ENCODE data around the gene DPF3.

DNA sequence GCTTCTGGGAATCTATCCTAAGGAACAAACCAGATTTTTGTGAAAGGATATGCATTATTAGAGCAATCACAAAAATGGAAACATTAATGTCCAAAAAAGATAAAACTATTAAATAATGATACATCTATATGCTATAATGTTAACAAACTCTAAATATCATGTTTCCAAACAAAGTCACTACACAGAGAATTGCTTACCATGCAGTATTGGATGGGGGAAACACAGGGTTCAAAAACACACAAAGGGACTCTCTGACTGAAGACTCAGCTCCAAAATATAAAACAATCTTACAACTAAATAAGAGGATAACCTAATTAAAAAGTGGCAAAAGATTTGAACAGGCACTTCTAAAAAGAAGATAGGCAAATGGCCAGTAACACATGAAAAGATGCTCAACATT is 304.2 kb downstream of the DPF3 start:
- no peak for TF ChIP-seq CTCF (conservative IDR thresholded peaks at IDR 0.05 in 1 of 2, IDR thresholded peaks at IDR 0.05 in 1 of 2; ENCODE audit: low read depth in 1 of 2, low read length in 2 of 2)
- TF ChIP-seq EZH2 (IDR thresholded peaks at IDR 0.05; ENCODE audit: low read length, missing control alignments): no peak

All from fibroblast of lung (primary cell).